Natural killer cell (primary cell): ENCODE results near the gene SMTNL2. TPM values are rescaled to one million over a fixed set of nuclear protein-coding genes. Genes with fewer than 3 reads are reported as not detected.
"Not testable (repeated sequence)": the region's sequence is repeated elsewhere in the genome, so short reads cannot be mapped to it uniquely, and the experiment has no call there.

ENCODE experiments used
- ATAC-seq, 3 donors: fragments of 150-1000 bp in 2 of 3; fragments of 200-7000 bp in 1 of 3; cut with Tn5 transposase; 1 replicate in 1 of 3; 2 replicates in 2 of 3; pipeline ENCODE4 v1.10.0; 2021; ENCODE audit warnings: mild to moderate bottlenecking in 2 of 3, moderate library complexity in 2 of 3
- DNase-seq, 2 donors: peaks; one replicate each; pipeline versions ENCODE4 v3.0.0 to v3.0.0-alpha.2; 2013 to 2021; ENCODE audit warnings: mixed read lengths in 1 of 2
- H3K27ac ChIP-seq: one replicate; pipeline ENCODE4 v1.5.1; 2013; ENCODE audit warnings: mild to moderate bottlenecking, low read length
- H3K27me3 ChIP-seq: one replicate; pipeline ENCODE4 v1.6.1; 2013; ENCODE audit warnings: low read length; ENCODE audit not compliant: control insufficient read depth, insufficient read depth
- H3K36me3 ChIP-seq: one replicate; pipeline ENCODE4 v1.6.1; 2013; ENCODE audit warnings: low read length; ENCODE audit not compliant: control insufficient read depth, insufficient read depth
- H3K4me1 ChIP-seq: one replicate; pipeline ENCODE4 v1.6.1; 2013; ENCODE audit warnings: low read length; ENCODE audit not compliant: control insufficient read depth, insufficient read depth
- H3K4me3 ChIP-seq: one replicate; pipeline ENCODE4 v1.5.1; 2013; ENCODE audit warnings: low read length
- H3K9me3 ChIP-seq: one replicate; pipeline ENCODE4 v1.6.1; 2013; ENCODE audit warnings: low read length; ENCODE audit not compliant: control insufficient read depth, insufficient read depth
- H3K27ac Mint-ChIP-seq, 2 donors: one replicate each; pipeline ENCODE4 v1.8.0; 2022; ENCODE audit warnings: mild to moderate bottlenecking in 2 of 2, mixed read lengths in 2 of 2, moderate library complexity in 1 of 2
- H3K27me3 Mint-ChIP-seq, 2 donors: one replicate each; pipeline ENCODE4 v1.8.0; 2022; ENCODE audit warnings: low read depth in 2 of 2, mixed read lengths in 2 of 2
- H3K36me3 Mint-ChIP-seq: one replicate; pipeline ENCODE4 v1.8.0; 2022; ENCODE audit warnings: mixed read lengths
- H3K4me1 Mint-ChIP-seq, 2 donors: one replicate each; pipeline ENCODE4 v1.8.0; 2022; ENCODE audit warnings: mixed read lengths in 2 of 2
- H3K4me3 Mint-ChIP-seq: one replicate; pipeline ENCODE4 v1.8.0; 2022; ENCODE audit warnings: mild to moderate bottlenecking, moderate library complexity, mixed read lengths
- H3K9me3 Mint-ChIP-seq, 2 donors: one replicate each; pipeline ENCODE4 v1.8.0; 2022; ENCODE audit warnings: mixed read lengths in 2 of 2
- WGBS: methylation state at CpG from one replicate; pipeline ENCODE4 v1.1.7; 2013; ENCODE audit warnings: missing lambda C conversion rate; ENCODE audit not compliant: insufficient coverage; 5-methylcytosine and 5-hydroxymethylcytosine counted together
- intact Hi-C: fragments of 100-400 bp; cut with micrococcal nuclease; formaldehyde crosslinking; loops from one replicate; pipeline ENCODE4 v1.14.2; 2022
- total RNA-seq, 4 donors: library from RNA; stranded (reverse); fragments of 120-200 nt in 1 of 4; gene quantifications; one replicate each; pipeline versions ENCODE4 v1.2.3 to v1.2.4, GENCODE V29; 2013 to 2022
- TF ChIP-seq, protein P1 (sequence below): fragments of 200-600 bp; IDR thresholded peaks from one replicate; pipeline ENCODE4 v1.8.0; 2022; ENCODE audit warnings: antibody characterized with exemption

The SMTNL2 gene
- total RNA-seq, 3 donors from 2014 or later (not counting 1 experiment from before 2014, with no cell fraction given), result not detected

DNA sequence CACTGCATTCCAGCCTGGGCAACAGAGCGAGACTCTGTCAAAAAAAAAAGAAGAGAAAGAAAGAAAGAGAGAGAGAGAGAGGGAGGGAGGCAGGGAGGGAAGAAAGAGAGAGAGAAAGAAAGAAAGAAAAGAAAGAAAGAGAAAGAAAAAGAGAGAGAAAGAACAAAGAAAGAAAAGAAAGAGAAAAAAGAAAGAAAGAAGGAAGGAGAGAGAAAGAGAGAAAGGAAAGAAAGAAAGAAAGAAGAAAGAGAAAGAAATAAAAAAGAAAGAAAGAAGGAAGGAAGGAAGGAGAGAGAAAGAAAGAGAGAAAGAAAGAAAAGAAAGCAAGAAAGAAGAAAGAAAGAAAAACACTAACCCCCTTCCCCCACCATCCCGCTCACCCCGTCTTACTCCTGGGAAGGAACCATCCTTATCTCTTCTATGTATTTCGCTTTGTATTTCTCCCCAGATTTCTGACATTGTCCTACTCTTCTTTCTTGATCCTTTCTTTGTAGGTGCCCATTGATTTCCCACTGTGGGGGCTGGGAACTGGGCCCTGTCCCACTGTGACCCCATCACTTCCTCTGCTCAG, 36.3 kb downstream of the SMTNL2 start:
- H3K4me1 ChIP-seq, result no peaks in the 10 kb centered on the region
- Mint-ChIP-seq H3K27ac (no peak overlapping the region), H3K36me3 (no peaks in the 10 kb centered on the region), H3K27me3 (peaks cover 7 to 12% of the 10 kb centered on the region in 2 donors), H3K9me3 (no peaks in the 10 kb centered on the region), H3K4me1 (no peaks in the 10 kb centered on the region), H3K4me3 (no peak overlapping the region)
- H3K27me3 ChIP-seq, result no peaks in the 10 kb centered on the region
- H3K9me3 ChIP-seq, result no peaks in the 10 kb centered on the region
- DNase-seq (no peak), ATAC-seq (no peak)
- intact Hi-C loops, result no loop called here
- no peak overlapping the region for H3K4me3 ChIP-seq
- H3K36me3 ChIP-seq, result no peaks in the 10 kb centered on the region
- TF ChIP-seq, protein P1, sequence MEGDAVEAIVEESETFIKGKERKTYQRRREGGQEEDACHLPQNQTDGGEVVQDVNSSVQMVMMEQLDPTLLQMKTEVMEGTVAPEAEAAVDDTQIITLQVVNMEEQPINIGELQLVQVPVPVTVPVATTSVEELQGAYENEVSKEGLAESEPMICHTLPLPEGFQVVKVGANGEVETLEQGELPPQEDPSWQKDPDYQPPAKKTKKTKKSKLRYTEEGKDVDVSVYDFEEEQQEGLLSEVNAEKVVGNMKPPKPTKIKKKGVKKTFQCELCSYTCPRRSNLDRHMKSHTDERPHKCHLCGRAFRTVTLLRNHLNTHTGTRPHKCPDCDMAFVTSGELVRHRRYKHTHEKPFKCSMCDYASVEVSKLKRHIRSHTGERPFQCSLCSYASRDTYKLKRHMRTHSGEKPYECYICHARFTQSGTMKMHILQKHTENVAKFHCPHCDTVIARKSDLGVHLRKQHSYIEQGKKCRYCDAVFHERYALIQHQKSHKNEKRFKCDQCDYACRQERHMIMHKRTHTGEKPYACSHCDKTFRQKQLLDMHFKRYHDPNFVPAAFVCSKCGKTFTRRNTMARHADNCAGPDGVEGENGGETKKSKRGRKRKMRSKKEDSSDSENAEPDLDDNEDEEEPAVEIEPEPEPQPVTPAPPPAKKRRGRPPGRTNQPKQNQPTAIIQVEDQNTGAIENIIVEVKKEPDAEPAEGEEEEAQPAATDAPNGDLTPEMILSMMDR, result no peak
- H3K27ac ChIP-seq, result no peak overlapping the region
- WGBS, result 96% methylated on average over 4 of the region's 4 CpGs

DNA sequence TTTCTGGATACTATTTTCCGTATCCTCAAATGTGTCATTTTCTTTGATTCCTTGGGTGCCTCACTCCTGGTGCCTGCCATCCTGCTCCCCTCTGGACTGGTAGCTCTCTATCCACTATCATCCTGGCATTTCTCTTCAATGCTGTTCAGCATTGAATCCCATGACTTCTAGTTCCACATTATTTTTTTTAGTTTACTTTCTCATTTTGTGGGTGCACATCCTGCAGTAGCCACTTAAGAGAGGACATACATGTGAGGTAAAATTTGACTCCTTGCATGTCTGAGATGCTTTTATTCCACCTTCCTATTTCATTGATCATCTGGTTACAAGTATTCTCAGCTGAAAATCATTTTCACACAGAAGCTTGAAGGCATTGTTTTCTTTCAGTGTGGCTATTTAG, 38.0 kb downstream of the SMTNL2 start:
- peaks cover 15 to 18% of the 10 kb centered on the region in 2 donors for H3K27me3 Mint-ChIP-seq
- no peaks in the 10 kb centered on the region for H3K36me3 Mint-ChIP-seq
- Histone ChIP-seq H3K4me3 (no peak overlapping the region), H3K4me1 (peaks cover 4% of the 10 kb centered on the region), H3K27me3 (no peaks in the 10 kb centered on the region), H3K9me3 (no peaks in the 10 kb centered on the region), H3K36me3 (no peaks in the 10 kb centered on the region), H3K27ac (no peak overlapping the region)
- 97% methylated on average over 1 of the region's 1 CpG for WGBS
- intact Hi-C loops, result no loop called here
- DNase-seq, result no peak
- H3K27ac Mint-ChIP-seq, result no peak overlapping the region
- TF ChIP-seq, protein P1, result no peak
- H3K4me3 Mint-ChIP-seq, result no peak overlapping the region
- no peaks in the 10 kb centered on the region for H3K9me3 Mint-ChIP-seq
- ATAC-seq, result no peak
- H3K4me1 Mint-ChIP-seq, result no peaks in the 10 kb centered on the region

DNA sequence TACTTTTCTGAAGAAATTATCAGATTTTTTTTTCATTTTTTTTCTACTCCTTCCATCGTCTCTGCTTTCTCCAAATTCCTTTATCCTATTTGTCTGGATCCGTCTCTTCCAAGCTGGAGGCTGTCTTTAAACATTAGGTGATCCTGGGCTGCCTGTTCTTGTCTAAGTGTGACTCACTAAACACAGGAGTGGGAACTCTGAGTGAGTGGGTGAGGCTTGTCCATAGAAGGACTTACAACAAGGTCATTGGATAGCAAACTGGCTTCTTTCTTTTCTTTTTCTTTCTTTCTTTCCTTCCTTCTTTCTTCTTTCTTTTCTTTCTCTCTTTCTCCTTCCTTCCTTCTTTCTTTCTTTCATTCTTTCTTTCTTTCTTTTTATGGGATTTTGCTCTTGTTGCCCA, 38.9 kb downstream of the SMTNL2 start:
- no peaks in the 10 kb centered on the region for H3K9me3 Mint-ChIP-seq
- TF ChIP-seq, protein P1, result no peak
- no peak overlapping the region for H3K27ac ChIP-seq
- no peak overlapping the region for H3K27ac Mint-ChIP-seq
- H3K36me3 ChIP-seq, result no peaks in the 10 kb centered on the region
- no peaks in the 10 kb centered on the region for H3K4me1 Mint-ChIP-seq
- no peak for ATAC-seq
- peaks cover 17% of the 10 kb centered on the region in 2 donors for H3K27me3 Mint-ChIP-seq
- H3K27me3 ChIP-seq, result no peaks in the 10 kb centered on the region
- DNase-seq, result no peak
- no peaks in the 10 kb centered on the region for H3K36me3 Mint-ChIP-seq
- peaks cover 4% of the 10 kb centered on the region for H3K4me1 ChIP-seq
- 86% methylated on average over 2 of the region's 2 CpGs for WGBS
- no peak overlapping the region for H3K4me3 ChIP-seq
- H3K4me3 Mint-ChIP-seq, result no peak overlapping the region
- intact Hi-C loops, result no loop called here
- no peaks in the 10 kb centered on the region for H3K9me3 ChIP-seq

DNA sequence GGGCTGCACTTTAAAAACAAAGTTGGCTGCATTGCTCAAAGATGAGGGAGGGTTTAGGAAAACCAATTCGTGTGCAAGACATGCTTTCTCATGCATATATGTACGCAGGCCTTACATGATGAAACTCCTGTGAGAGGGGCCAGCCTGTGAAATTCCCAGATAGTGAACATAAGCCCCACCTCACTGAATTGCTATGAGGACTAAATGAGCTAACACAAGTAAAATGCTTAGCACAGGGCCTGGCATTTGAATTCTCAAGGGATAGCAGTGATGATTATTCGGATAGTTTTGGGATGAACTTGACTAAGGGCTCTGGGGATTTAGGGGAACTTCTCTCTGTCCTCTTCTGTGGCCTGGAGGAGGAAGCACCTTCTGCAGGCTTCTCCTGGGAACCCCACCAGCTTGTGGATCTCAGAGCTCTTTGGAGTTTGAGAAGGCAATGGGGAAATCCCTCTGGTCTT, 40.2 kb downstream of the SMTNL2 start:
- ATAC-seq, H3K36me3 Mint-ChIP-seq, H3K27me3 ChIP-seq, H3K9me3 Mint-ChIP-seq, H3K4me3 ChIP-seq, H3K4me1 Mint-ChIP-seq, DNase-seq, H3K4me1 ChIP-seq, H3K27ac ChIP-seq, intact Hi-C loops, H3K36me3 ChIP-seq, H3K9me3 ChIP-seq, H3K4me3 Mint-ChIP-seq, H3K27ac Mint-ChIP-seq: not testable (repeated sequence)
- peaks cover 17% of the 10 kb centered on the region in 2 donors for H3K27me3 Mint-ChIP-seq
- WGBS, result 69% methylated on average over 3 of the region's 3 CpGs
